Lung microvascular endothelial cell (primary cell): ENCODE data around the gene CUL1. TPM values are rescaled to one million over a fixed set of nuclear protein-coding genes. Genes with fewer than 3 reads are reported as not detected.

Source experiments
- DNase-seq, 2 donors: peaks; one replicate each; pipeline versions ENCODE4 v3.0.0 to v3.0.0-alpha.2; 2010; ENCODE audit warnings: low read depth in 2 of 2
- total RNA-seq: library from RNA; depleted of rRNA; stranded (reverse); fragments of >200 nt; gene quantifications from 2 replicates; pipeline ENCODE4 v1.2.1, GENCODE V29; 2014

The CUL1 gene
- total RNA-seq, 1 donor from 2014 or later: 31.9 TPM

GRCh38 chr7:148849393-148850098 lies 150.8 kb downstream of the CUL1 start:
- no peak for DNase-seq

GRCh38 chr7:148850564-148850963 lies 151.9 kb downstream of the CUL1 start:
- DNase-seq: no peak

Other genes with a start within 250 kb of the CUL1 start
- not detected in 2 replicates for gene C7orf33, start 108.1 kb upstream of the CUL1 start, total RNA-seq
- gene EZH2, start 185.4 kb downstream of the CUL1 start, total RNA-seq: 4.8 and 8.3 TPM in 2 replicates